HG03565 (cell line): ENCODE data around the gene PRDX2.

Experiments
- ATAC-seq: cut with Tn5 transposase; IDR thresholded peaks from one replicate; pipeline ENCODE4 v1.9.1; 2021; ENCODE audit warnings: mild to moderate bottlenecking, moderate library complexity; ENCODE audit not compliant: unreplicated experiment

Gene PRDX2

DNA sequence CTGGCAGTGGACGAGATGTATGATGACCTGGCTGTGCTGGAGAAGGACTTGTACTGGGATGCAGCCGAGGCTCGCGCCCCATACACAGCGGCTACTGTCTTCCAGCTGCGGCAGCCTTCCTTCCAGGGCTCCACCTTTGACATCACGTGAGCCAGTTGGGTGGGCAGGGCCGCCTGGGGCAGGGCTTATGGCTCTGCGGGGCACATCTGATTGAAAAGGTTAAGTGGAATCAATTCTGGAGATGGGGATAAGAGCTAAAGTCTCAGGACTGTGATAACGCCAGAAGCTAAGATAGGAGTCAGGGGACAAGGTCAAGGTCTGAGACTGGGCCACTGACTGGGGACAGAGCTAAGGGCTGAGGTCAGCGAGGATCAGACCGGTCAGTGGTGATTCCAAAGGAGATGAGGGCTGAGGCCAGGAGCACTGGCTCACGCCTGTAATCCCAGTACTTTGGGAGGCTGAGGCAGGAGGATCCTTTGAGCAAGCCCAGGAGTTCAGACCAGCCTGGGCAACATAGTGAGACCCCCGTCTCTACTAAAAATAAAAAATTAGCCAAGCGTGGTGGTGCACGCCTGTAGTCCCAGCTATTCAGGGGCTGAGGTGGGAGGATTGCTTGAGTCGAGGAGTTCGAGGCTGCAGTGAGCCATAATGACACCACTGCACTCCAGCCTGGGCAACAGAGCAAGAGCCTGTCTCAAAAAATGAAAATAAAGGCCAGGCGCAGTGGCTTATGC lies 45.3 kb downstream of the PRDX2 start:
- ATAC-seq = no peak

- no peak for ATAC-seq
These were observed 47.0 kb downstream of the PRDX2 start for GRCh38 chr19:12754465-12755196.

- no peak for ATAC-seq
These were observed 49.4 kb downstream of the PRDX2 start for GRCh38 chr19:12752056-12752781.

DNA sequence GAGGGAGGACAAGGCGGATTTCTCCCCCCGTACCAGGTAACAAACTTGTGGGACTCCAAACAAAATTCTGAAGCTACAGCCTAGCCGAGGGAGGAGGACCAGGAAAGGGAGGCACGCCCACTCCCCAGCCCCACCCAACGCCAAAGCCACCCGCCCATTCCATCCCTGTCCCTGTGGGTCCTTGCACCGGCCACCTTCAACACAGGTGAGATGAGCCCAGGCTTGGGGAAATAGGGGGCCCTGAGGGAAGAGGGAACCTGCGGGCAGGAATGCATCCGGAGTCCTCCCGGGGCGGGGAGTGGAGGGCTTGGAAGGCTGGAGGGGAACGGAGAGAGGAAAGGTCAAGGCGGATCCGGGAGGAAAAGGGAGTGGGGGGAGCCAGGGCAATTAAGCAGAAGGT lies 50.0 kb downstream of the PRDX2 start, which contains the start of gene BEST2:
BEST2 (plus strand) TSS at position 157 of the 400 bp plus-strand sequence. CDS start 802 bp downstream, outside the sequence.
- ATAC-seq = no peak

DNA sequence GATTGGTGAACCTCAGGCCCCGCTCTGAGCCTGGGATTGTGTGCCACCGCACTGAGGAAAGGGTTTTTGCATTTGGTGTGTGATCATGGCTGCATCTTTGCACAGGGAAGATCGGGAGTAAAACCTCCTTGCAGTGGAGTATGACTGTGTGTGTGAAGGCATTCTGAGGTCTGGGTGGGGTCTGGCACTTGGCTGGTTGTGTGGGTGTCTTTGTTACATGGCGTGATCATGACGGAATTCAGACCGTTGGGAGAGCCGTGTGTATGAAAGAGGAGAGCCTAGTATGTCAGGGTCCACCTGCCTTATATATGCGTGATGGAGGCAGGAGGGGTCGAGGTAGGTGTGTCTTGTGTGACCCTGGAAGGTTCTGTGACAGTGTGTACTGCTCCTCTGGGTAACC lies 50.7 kb downstream of the PRDX2 start:
- ATAC-seq = no peak

DNA sequence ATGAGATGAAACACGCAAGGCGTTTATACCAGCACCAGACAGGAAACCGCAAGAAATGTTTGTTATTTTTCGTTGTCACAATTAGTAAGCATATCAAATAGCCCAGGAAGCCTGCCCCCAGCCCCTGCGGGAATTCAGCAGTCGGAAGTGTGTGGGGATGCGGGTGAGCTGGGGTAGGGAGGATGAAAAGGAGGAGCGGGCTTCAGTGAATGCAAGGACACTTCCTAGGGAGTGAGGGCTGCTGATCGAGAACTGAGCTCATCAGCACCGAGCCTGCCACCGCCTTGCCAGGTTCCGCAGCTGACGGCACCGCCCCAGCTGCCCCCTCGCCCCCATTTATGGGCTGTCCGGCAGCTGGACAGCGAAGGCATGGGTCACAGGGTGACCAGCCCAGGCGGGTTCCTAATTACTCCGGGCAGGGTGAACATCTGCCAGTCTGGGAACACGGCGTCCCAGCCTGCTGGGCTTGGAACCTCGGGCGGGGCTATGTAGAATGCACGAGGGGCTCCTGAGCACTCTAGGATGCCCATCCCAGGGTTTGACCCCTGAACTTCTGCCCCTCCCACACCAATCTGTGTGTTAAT lies 51.6 kb downstream of the PRDX2 start:
- ATAC-seq = no peak

DNA sequence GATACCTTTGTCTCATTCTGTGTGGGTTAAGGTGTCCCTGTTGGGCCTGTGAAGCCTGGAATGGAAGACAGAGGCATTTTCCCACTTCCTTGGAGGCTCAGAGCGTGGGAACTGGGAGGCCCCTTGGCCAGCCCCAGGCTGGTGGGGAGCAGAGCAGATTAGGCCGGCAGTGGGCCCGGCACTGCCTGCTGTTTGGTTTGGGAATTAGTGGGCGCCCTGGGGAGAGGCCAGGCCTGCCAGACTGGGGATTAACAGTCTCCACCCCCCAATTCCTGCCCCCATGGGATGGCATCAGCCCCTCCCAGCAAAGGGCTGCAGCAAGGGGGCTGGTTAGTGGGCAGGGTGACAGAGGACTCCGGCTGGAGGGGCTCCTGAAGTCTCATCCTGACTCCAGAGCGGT lies 53.1 kb downstream of the PRDX2 start:
- ATAC-seq = no peak
